ENCODE measurements around the gene APP.

Gene APP

GRCh38 chr21:26170471-26171257 is at the start of gene APP:
TSS of gene APP (minus strand) at chr21:26170770. CDS start at chr21:26170620, 150 bp downstream.
- peak; percentile 75 for DNase-seq (ENCODE audit: low read depth)

GRCh38 chr21:26212220-26212619 is 41.6 kb upstream of the APP start:
- no peak for DNase-seq (ENCODE audit: low read depth)

GRCh38 chr21:26210614-26211013 is 40.0 kb upstream of the APP start:
- no peak for DNase-seq (ENCODE audit: low read depth)

GRCh38 chr21:26207021-26207420 is 36.5 kb upstream of the APP start:
- DNase-seq (ENCODE audit: low read depth), result no peak

GRCh38 chr21:26199456-26199855 is 28.9 kb upstream of the APP start:
- DNase-seq (ENCODE audit: low read depth), result no peak

GRCh38 chr21:26195708-26196107 is 25.1 kb upstream of the APP start:
- no peak for DNase-seq (ENCODE audit: low read depth)

- no peak for DNase-seq (ENCODE audit: low read depth)
These were observed 24.3 kb upstream of the APP start for GRCh38 chr21:26194811-26195251.

GRCh38 chr21:26194326-26194725 is 23.8 kb upstream of the APP start:
- no peak for DNase-seq (ENCODE audit: low read depth)

- DNase-seq (ENCODE audit: low read depth), result no peak
These were observed 21.0 kb upstream of the APP start for GRCh38 chr21:26191609-26192008.

GRCh38 chr21:26188422-26188821 is 17.9 kb upstream of the APP start:
- no peak for DNase-seq (ENCODE audit: low read depth)

GRCh38 chr21:26185446-26185845 is 14.9 kb upstream of the APP start:
- no peak for DNase-seq (ENCODE audit: low read depth)

- no peak for DNase-seq (ENCODE audit: low read depth)
These were observed 14.5 kb upstream of the APP start for GRCh38 chr21:26185021-26185420.

GRCh38 chr21:26179501-26179900 is 8.9 kb upstream of the APP start:
- DNase-seq (ENCODE audit: low read depth), result no peak

GRCh38 chr21:26177746-26178426 is 7.3 kb upstream of the APP start:
- no peak for DNase-seq (ENCODE audit: low read depth)

- no peak for DNase-seq (ENCODE audit: low read depth)
These were observed 6.6 kb upstream of the APP start for GRCh38 chr21:26177187-26177586.

GRCh38 chr21:26171258-26172100 is 909 bp upstream of the APP start:
- DNase-seq (ENCODE audit: low read depth), result no peak

GRCh38 chr21:26169611-26170470 is 729 bp downstream of the APP start:
- no peak for DNase-seq (ENCODE audit: low read depth)

GRCh38 chr21:26169061-26169610 is 1.4 kb downstream of the APP start:
- DNase-seq (ENCODE audit: low read depth), result no peak

- DNase-seq (ENCODE audit: low read depth), result no peak
These were observed 2.2 kb downstream of the APP start for GRCh38 chr21:26168371-26168770.

- DNase-seq (ENCODE audit: low read depth), result no peak
These were observed 3.0 kb downstream of the APP start for GRCh38 chr21:26167593-26167992.

GRCh38 chr21:26165331-26165730 is 5.2 kb downstream of the APP start:
- no peak for DNase-seq (ENCODE audit: low read depth)
